GM21528 (cell line): ENCODE results near the gene CASS4.
"Not testable (repeated sequence)": the region's sequence is repeated elsewhere in the genome, so short reads cannot be mapped to it uniquely, and the experiment has no call there.

Source experiments
- ATAC-seq: cut with Tn5 transposase; IDR thresholded peaks from one replicate; pipeline ENCODE4 v1.9.1; 2021; ENCODE audit warnings: mild to moderate bottlenecking, moderate library complexity; ENCODE audit not compliant: unreplicated experiment, low FRiP score

Gene CASS4

GRCh38 chr20:56391596-56392131 is 20.4 kb upstream of the CASS4 start:
- ATAC-seq, result peak; percentile 44

DNA sequence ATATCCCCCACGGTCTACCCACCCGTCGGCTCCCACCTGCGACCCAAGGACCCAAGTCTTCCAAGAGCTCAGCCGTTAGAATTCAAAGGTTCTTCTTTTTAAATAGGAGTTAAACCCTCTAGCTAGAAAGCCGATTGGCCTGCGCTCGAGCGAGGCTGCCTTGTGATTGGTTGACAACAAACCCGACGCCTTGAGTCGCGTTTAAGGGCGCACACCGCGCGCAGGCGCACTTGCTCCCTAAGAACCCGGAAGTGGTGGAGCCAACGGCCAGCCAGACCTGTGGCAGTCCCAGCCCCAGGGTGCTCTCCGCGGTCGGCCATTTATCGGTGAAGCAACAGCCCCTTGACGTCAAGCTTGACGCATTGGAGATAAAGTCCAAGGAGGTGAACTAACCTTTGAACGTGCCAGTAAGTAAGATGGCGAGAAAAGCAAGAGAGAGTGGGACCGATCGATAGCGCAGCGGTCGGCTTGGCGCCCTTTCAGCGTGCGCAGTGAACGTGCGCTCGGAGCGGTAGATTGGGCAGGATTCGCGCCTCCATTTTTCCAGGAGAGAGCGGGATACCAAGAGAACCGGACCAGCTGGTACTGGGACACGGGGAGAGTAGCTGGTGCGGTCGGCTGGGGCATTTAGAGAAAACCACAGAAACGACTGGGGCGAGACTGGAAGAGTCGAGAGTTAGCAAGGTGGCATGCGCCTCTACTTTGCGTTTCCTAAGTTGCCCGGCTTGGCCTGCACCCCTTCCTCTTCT is 19.8 kb upstream of the CASS4 start, which contains the start of the genes AURKA and CSTF1:
TSS of gene AURKA (minus strand) at position 84 of the 749 bp plus-strand sequence. CDS start 4,018 bp downstream, outside the sequence.
TSS of gene CSTF1 (plus strand) at position 514 of the 749 bp plus-strand sequence. CDS start 2,908 bp downstream, outside the sequence.
- peak; percentile 96 for ATAC-seq

- no peak for ATAC-seq
Measured at GRCh38 chr20:56392881-56393482, 19.1 kb upstream of the CASS4 start.

GRCh38 chr20:56393653-56394052 is 18.4 kb upstream of the CASS4 start:
- no peak for ATAC-seq

DNA sequence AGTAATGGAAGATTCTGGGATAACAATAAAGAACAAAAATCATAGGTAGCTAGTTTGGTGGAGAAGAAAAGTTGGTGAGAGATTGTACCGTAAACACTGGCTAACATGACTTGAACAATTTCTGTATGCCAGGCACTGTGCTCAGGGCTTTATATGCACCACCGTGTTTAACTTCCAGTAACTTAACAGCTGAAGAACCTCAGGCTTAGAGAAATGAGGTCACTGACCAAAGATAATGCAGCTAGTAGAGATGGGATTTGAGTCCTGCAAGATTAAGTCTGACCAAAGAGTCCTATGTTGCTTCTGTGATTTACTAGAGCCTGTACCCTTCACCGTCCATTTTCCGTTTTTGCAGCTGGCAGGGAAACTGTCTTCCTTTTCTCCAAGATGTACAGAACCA is 16.9 kb upstream of the CASS4 start:
- ATAC-seq, result no peak

DNA sequence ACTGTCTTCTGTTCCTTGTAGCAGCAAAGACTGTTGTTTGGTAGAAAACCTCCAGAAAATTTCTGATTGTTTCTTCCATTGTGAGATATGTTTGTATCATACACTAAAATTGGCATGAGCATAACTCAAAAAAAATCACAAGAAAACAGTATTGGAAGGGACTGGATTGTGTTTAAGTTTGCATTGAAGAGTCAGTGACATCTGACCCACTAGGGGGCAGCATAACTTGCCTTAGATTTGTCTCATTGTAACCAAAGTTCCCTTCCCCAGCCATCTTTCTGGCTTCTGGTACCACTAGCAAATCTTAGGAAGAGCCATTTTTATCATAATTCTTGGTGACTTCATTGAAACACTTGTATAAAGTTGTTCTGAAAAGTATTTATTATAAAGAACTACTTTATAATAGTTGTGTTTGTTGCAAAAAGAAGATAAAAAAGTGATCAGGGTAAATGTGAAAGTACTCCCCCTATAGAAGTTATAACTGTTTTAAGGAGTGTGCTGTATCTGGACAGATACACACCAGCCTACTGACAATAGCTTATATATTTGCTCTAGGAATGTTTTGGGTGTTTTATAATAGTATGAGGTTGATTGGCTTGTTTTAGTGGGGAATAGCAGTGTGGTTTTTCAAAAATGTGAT is 11.9 kb upstream of the CASS4 start:
- peak; percentile 65 for ATAC-seq

GRCh38 chr20:56403465-56403864 is 8.6 kb upstream of the CASS4 start:
- no peak for ATAC-seq

DNA sequence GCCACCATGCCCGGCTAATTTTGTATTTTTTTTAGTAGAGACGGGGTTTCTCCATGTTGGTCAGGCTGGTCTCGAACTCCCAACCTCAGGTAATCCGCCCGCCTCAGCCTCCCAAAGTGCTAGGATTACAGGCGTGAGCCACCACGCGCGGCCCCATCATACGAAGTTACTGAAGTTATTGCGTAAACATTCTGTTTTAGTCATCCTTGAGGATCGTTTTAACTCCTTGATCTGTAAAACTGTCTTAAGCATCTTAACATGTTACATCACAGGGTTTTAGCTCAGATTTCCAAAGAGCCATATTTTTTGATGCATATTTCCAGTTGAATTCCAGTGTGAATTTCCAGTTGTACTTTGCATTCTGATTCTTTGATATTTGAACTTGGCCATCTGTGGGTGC is 6.7 kb upstream of the CASS4 start:
- ATAC-seq, result not testable (repeated sequence)

DNA sequence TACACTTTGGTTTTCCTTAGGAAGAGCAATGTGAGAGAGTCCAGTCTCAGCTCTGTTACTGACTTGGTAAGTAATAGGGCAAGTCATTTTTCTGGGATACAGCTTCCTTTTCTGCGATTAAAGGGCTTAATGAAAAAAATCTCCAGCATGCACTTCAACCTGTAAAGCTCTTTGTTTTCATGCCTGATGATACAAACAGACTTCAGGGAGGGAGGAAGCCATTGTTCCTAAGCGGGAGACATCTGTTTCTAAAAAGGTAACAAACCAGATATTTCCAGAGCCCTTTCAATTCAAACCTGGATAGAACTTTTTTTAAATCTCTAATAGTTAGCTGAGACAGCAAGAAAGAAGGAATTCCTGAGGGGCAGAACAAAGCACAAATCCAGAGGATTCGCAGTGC is 5.2 kb upstream of the CASS4 start:
- no peak for ATAC-seq

GRCh38 chr20:56409521-56409920 is 2.5 kb upstream of the CASS4 start:
- no peak for ATAC-seq

- no peak for ATAC-seq
Measured at GRCh38 chr20:56409956-56410355, 2.1 kb upstream of the CASS4 start.

GRCh38 chr20:56411287-56411686 is 773 bp upstream of the CASS4 start:
- not testable (repeated sequence) for ATAC-seq

GRCh38 chr20:56412473-56412790 is 372 bp downstream of the CASS4 start:
- no peak for ATAC-seq

- no peak for ATAC-seq
Measured at GRCh38 chr20:56412949-56413348, 889 bp downstream of the CASS4 start.

GRCh38 chr20:56414842-56415765 is 3.0 kb downstream of the CASS4 start:
- no peak for ATAC-seq

GRCh38 chr20:56417402-56417801 is 5.3 kb downstream of the CASS4 start:
- no peak for ATAC-seq

DNA sequence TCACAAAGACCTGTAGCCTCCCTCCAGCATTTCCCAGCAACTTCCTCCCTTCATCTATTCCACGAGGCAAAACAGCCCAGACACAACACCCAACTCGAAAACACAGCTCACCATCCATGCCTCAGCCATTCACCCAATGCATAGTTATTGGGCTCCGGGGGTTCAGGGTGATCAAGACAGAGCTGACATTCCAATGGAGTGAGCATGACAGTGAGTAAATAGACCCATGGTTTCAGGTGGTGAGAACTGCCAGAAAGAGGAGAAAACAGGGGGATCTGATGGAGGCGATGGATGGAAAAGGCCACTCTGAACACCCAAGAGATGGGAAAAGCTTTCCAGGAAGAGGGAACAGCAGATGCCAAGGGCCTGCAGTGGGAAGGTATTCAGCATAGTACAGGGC is 5.9 kb downstream of the CASS4 start:
- no peak for ATAC-seq

DNA sequence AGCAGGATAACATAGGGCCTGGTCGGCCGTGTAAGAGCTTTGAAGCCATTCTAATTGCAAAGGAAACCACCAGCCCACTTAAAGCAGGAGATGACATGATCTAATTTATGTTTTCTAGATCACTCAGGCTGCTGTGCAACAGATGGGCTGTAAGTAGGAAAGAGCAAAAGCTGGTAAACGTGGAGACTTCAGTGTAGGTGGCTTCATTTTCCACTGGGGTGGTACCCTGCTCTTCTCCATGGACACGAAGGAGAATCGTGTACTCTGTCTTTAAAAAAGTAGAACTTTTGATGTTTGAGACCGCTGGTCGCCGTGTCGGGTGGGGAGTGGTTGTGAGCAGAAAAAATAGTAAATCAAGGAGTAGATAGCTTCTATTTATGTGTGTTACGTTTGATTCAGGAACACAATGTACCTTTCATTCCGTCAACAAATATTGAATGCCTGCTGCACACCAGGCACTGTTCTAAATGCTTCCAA is 6.4 kb downstream of the CASS4 start:
- no peak for ATAC-seq

GRCh38 chr20:56420028-56420427 is 8.0 kb downstream of the CASS4 start:
- no peak for ATAC-seq
